Neural cell (in vitro differentiated cells): ENCODE data around the gene ACP6. TPM values are rescaled to one million over a fixed set of nuclear protein-coding genes. Genes with fewer than 3 reads are reported as not detected.

Experiments
- H2AFZ ChIP-seq: fragments of 200-600, 300-800 bp; sonication (generic), shearing (Covaris generic); 2 replicates; pipeline ENCODE4 v1.6.0; 2014; ENCODE audit warnings: low read depth, mild to moderate bottlenecking, antibody characterized with exemption, low read length, moderate library complexity
- H3F3A ChIP-seq: fragments of 200-600 bp; shearing (Covaris generic); 2 replicates; pipeline ENCODE4 v1.6.1; 2016; ENCODE audit warnings: mild to moderate bottlenecking, moderate library complexity, mixed read lengths, antibody characterized with exemption, low read length; ENCODE audit not compliant: insufficient read depth, poor library complexity, severe bottlenecking
- H3K27ac ChIP-seq: fragments of 200-600, 300-800 bp; sonication (generic), shearing (Covaris generic); 2 replicates; pipeline ENCODE4 v1.5.1; 2014; ENCODE audit warnings: mild to moderate bottlenecking, low read length, moderate library complexity
- H3K27me3 ChIP-seq: fragments of 300-800, 200-600 bp; sonication (generic), shearing (Covaris generic); 2 replicates; pipeline ENCODE4 v1.6.0; 2014; ENCODE audit warnings: mild to moderate bottlenecking, low read depth, low read length, moderate library complexity; ENCODE audit not compliant: insufficient read depth
- H3K36me3 ChIP-seq: fragments of 300-800, 200-600 bp; sonication (generic), shearing (Covaris generic); 2 replicates; pipeline ENCODE4 v1.5.1; 2014; ENCODE audit warnings: mild to moderate bottlenecking, antibody characterized with exemption, low read length, moderate library complexity; ENCODE audit not compliant: insufficient read depth
- H3K4me2 ChIP-seq: fragments of 300-800, 200-600 bp; sonication (generic), shearing (Covaris generic); 2 replicates; pipeline ENCODE4 v1.6.0; 2014; ENCODE audit warnings: mild to moderate bottlenecking, low read length
- H3K4me3 ChIP-seq: fragments of 300-800, 200-600 bp; sonication (generic), shearing (Covaris generic); 2 replicates; pipeline ENCODE4 v1.5.1; 2014; ENCODE audit warnings: mild to moderate bottlenecking, low read length, moderate library complexity
- H3K79me2 ChIP-seq: fragments of 200-600 bp; shearing (Covaris generic); replicated peaks from 2 replicates; pipeline ENCODE4 v1.6.0; 2014; ENCODE audit warnings: mild to moderate bottlenecking, low read length, moderate library complexity; ENCODE audit not compliant: insufficient read depth
- H3K9ac ChIP-seq: fragments of 300-800, 200-600 bp; sonication (generic), shearing (Covaris generic); 2 replicates; pipeline ENCODE4 v1.6.1; 2016; ENCODE audit warnings: mild to moderate bottlenecking, low read length, mixed read lengths
- H3K9me2 ChIP-seq: fragments of 200-600 bp; shearing (Covaris generic); 2 replicates; pipeline ENCODE4 v1.6.1; 2016; ENCODE audit warnings: mild to moderate bottlenecking, low read length, mixed read lengths; ENCODE audit not compliant: insufficient read depth
- H3K9me3 ChIP-seq: fragments of 200-600, 300-800 bp; sonication (generic), shearing (Covaris generic); 2 replicates; pipeline ENCODE4 v1.6.1; 2016; ENCODE audit warnings: mild to moderate bottlenecking, mixed run types, low read length, moderate library complexity, mixed read lengths
- H4K20me1 ChIP-seq: fragments of 200-600 bp; shearing (Covaris generic); 2 replicates; pipeline ENCODE4 v1.6.1; 2016; ENCODE audit warnings: mild to moderate bottlenecking, mixed run types; ENCODE audit not compliant: insufficient read depth
- CTCF ChIP-seq: fragments of 450-650 bp; IDR thresholded peaks from 2 replicates; pipeline ENCODE4 v1.5.1; 2014; ENCODE audit warnings: antibody characterized with exemption, mild to moderate bottlenecking, moderate library complexity; ENCODE audit not compliant: poor library complexity, severe bottlenecking
- EP300 ChIP-seq: fragments of 450-650 bp; conservative IDR thresholded peaks from 2 replicates; pipeline ENCODE4 v1.6.1; 2014; ENCODE audit warnings: antibody characterized with exemption, mild to moderate bottlenecking, moderate library complexity; ENCODE audit not compliant: poor library complexity, severe bottlenecking
- EZH2 ChIP-seq: fragments of 200-600, 300-800 bp; shearing (Covaris generic), sonication (generic); IDR thresholded peaks from 2 replicates; pipeline ENCODE4 v1.6.1; 2014; ENCODE audit warnings: antibody characterized with exemption, low read length, borderline replicate concordance, mild to moderate bottlenecking; ENCODE audit not compliant: insufficient read depth, poor library complexity, severe bottlenecking
- MXI1 ChIP-seq: fragments of 450-650 bp; conservative IDR thresholded peaks from 2 replicates; pipeline ENCODE4 v1.6.1; 2014; ENCODE audit warnings: antibody characterized with exemption, mild to moderate bottlenecking; ENCODE audit not compliant: poor library complexity, severe bottlenecking
- POLR2AphosphoS5 ChIP-seq: IDR thresholded peaks from 2 replicates; pipeline ENCODE4 v1.6.1; 2012
- RAD21 ChIP-seq: fragments of 450-650 bp; conservative IDR thresholded peaks from 2 replicates; pipeline ENCODE4 v1.6.1; 2014; ENCODE audit warnings: antibody characterized with exemption, mild to moderate bottlenecking, moderate library complexity
- REST ChIP-seq: IDR thresholded peaks from 2 replicates; pipeline ENCODE4 v1.6.1; 2012; ENCODE audit warnings: borderline replicate concordance
- SMC3 ChIP-seq: fragments of 450-650 bp; conservative IDR thresholded peaks from 2 replicates; pipeline ENCODE4 v1.6.1; 2014; ENCODE audit warnings: antibody characterized with exemption, mild to moderate bottlenecking, moderate library complexity; ENCODE audit not compliant: poor library complexity
- TAF1 ChIP-seq: IDR thresholded peaks from 2 replicates; pipeline ENCODE4 v1.6.1; 2012; ENCODE audit warnings: low read depth
- polyA plus RNA-seq: library from polyadenylated mRNA; depleted of rRNA; stranded (reverse); fragments of >200 nt; gene quantifications from 2 replicates; pipeline ENCODE4 v1.2.3, GENCODE V29; 2014

Gene ACP6
- polyA plus RNA-seq, 1 donor from 2014 or later = 2.9 TPM

DNA sequence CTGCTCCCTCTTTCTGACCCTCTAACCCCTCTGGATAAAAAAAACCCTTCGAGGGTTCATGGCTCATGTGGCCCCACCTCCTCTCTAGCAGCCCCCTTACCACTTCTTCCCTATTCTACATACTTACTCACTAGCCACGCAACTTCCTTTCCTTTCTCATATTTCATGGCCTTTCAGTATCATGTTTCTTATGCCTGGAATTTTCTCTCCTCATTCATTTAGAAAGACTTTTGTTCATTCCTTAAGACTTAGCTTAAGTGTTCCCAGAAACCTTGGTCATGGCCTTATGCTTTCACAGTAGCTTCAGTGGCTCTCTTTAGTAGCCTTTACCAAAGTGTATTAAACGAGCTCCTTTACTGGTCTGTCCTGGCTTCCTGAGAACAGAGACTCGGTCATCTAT is 6.1 kb downstream of the ACP6 start:
- H2AFZ ChIP-seq = no peak overlapping the region
- no peak for TF ChIP-seq SMC3
- no peak for TF ChIP-seq CTCF
- TF ChIP-seq MXI1 = no peak
- no peak overlapping the region for H3K4me2 ChIP-seq
- H3F3A ChIP-seq = no peaks in the 10 kb centered on the region
- H3K27me3 ChIP-seq = peaks cover 1% of the 10 kb centered on the region
- no peak overlapping the region for H3K27ac ChIP-seq
- no peaks in the 10 kb centered on the region for H3K9me3 ChIP-seq
- no peaks in the 10 kb centered on the region for H4K20me1 ChIP-seq
- H3K79me2 ChIP-seq = no peaks in the 10 kb centered on the region
- H3K36me3 ChIP-seq = no peaks in the 10 kb centered on the region
- no peak overlapping the region for H3K9ac ChIP-seq
- no peaks in the 10 kb centered on the region for H3K9me2 ChIP-seq
- H3K4me3 ChIP-seq = no peak overlapping the region

DNA sequence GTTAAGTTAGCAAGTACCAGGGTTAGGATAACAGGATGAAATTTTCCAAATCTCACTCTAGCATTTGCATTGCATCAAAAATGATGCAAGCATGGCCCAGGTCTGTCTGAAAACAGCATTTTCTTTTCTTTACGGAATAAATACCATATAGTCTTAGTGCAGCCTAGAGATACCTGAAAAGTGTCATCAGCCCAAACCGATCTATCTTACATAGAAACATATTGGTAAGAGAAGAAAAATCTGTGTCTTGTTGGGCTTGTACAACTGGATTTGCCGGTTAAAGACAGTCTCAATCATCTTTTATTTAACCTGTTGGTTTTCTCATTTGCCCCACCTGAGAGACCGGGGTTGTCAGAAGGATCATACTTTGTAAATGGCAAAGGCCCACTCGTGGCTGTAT is 15.8 kb downstream of the ACP6 start:
- no peak overlapping the region for H3K4me2 ChIP-seq
- no peaks in the 10 kb centered on the region for H3K79me2 ChIP-seq
- H2AFZ ChIP-seq = no peak overlapping the region
- no peak overlapping the region for H3K4me3 ChIP-seq
- no peaks in the 10 kb centered on the region for H3K27me3 ChIP-seq
- H3K36me3 ChIP-seq = no peaks in the 10 kb centered on the region
- H3F3A ChIP-seq = no peaks in the 10 kb centered on the region
- H3K27ac ChIP-seq = no peak overlapping the region
- H4K20me1 ChIP-seq = no peaks in the 10 kb centered on the region
- H3K9ac ChIP-seq = no peak overlapping the region
- TF ChIP-seq SMC3 (no peak), EP300 (no peak)
- no peaks in the 10 kb centered on the region for H3K9me3 ChIP-seq
- H3K9me2 ChIP-seq = no peaks in the 10 kb centered on the region

GRCh38 chr1:147652306-147652705 is 18.0 kb downstream of the ACP6 start:
- no peak overlapping the region for H2AFZ ChIP-seq
- no peak overlapping the region for H3K27ac ChIP-seq
- H4K20me1 ChIP-seq = no peaks in the 10 kb centered on the region
- no peaks in the 10 kb centered on the region for H3K9me2 ChIP-seq
- no peaks in the 10 kb centered on the region for H3K36me3 ChIP-seq
- no peak overlapping the region for H3K9ac ChIP-seq
- no peaks in the 10 kb centered on the region for H3K27me3 ChIP-seq
- H3K79me2 ChIP-seq = no peaks in the 10 kb centered on the region
- H3K9me3 ChIP-seq = no peaks in the 10 kb centered on the region
- TF ChIP-seq RAD21 (no peak), REST (no peak), SMC3 (no peak), MXI1 (no peak), TAF1 (no peak), EP300 (no peak), EZH2 (no peak), CTCF (no peak), POLR2AphosphoS5 (no peak)
- H3K4me3 ChIP-seq = no peak overlapping the region
- H3F3A ChIP-seq = no peaks in the 10 kb centered on the region
- H3K4me2 ChIP-seq = no peak overlapping the region
